CD4-positive, alpha-beta T cell treated with Interleukin-17A for 1 hour (primary cell): ENCODE measurements around the gene TMEM147.

Experiments used
- DNase-seq: peaks from one replicate; pipeline ENCODE4 v3.0.0-alpha.2; 2020

The TMEM147 gene

DNA sequence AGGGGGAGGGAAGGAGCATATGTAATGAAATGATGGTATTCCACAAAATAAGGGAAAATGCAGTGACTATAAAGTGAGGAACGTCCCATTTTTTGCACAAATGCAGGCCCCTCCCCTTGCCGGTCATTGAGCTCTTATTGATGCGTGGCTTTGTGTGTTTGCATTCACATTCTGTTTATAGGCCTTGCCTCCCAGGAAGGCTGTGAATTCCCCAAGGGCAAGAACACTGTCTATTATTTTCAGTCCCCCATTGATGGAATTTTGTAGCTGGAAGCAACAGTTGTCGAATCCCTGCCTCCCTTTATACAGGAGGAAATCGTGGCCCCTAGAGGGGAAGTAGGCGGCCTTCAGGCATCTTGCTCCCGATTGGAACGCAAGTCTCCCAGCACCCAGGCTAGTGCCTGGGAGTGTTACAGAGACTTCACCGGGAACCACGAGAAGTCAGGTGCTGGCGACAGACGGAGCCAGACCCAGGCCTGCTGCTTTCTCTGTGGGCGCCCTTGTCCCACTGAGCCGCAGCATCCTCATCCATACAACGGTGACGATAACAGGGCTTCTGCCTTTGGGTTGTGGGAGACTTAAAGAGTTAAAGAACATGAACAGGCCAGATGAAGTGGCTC is 24.2 kb upstream of the TMEM147 start:
- DNase-seq, result no peak

DNA sequence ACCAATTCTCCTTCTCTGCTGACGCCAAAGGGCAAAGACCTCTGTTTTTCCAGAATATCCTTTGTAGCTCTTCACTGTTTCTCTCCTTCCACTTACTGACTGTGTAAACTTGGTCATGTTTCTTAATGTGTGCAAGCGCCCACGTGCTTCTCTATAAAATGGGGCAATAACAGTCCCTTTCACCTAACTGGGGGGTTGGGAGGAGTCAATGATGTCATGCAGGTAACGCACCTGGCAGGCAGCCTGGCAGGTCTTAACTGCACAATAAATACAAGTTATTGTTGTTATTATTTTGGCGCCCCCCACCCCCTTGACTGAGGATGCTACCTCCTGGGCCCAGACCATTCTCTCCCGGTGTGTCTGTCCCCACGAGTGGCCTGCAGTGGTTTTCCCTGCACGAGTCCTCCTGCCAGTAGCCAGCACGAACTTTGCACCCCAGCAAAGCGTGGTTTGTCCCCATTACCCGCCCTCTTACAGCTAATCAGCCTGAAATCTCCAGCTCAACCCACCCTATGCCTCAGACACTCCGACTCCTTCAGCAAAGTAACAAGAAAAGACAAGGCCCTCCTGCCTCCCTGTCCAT is 22.6 kb upstream of the TMEM147 start:
- no peak for DNase-seq

DNA sequence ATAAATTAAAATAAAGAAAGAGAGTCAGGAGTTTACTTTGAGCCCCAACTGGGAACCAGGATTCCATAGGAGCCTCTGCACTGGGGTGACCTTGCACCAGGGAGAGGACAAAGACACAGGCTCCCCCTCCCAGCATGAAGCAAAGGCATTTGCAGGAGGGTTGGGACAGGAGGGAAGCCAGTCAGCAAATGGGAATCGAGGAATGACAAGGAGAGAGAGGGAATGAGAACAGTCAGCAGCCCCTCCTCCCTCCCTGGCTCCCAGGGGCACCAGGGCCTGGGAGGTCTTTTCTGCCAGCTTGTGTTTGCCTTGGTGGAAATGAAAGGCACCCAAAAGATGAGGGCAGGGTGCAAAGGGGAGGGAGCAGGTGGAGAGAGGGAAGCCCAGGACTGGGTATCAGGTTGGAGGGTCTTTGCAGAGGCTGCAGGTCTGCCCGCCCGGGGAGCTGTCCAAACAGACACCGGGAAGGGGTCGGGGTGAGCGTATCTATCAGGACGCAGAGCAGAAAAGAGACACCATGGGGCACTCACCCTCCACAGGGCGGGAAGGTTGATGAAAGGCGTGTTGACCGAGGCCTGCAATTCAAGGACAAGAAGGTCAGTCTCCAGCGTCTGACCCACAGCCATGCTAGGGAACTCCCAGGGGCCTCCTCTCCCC is 21.1 kb upstream of the TMEM147 start:
- DNase-seq, result no peak

DNA sequence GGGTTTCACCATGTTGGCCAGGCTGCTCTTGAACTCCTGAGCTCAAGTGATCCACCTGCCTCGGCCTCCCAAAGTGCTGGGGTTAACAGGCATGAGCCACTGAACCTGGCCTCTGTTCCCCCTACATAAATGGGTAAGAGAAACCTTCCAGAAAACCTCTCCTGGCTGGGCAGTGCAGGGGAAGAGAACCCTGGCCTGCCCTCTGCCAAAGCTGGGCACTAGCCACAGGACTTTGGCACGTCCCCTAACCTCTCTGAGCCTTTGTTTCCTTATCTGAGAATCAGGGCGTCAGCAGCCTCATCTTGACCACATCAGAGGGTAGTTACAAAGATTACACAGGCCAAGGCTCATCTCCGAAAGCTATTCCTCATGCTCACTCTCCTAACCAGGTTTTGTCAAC is 19.6 kb upstream of the TMEM147 start:
- DNase-seq, result no peak

DNA sequence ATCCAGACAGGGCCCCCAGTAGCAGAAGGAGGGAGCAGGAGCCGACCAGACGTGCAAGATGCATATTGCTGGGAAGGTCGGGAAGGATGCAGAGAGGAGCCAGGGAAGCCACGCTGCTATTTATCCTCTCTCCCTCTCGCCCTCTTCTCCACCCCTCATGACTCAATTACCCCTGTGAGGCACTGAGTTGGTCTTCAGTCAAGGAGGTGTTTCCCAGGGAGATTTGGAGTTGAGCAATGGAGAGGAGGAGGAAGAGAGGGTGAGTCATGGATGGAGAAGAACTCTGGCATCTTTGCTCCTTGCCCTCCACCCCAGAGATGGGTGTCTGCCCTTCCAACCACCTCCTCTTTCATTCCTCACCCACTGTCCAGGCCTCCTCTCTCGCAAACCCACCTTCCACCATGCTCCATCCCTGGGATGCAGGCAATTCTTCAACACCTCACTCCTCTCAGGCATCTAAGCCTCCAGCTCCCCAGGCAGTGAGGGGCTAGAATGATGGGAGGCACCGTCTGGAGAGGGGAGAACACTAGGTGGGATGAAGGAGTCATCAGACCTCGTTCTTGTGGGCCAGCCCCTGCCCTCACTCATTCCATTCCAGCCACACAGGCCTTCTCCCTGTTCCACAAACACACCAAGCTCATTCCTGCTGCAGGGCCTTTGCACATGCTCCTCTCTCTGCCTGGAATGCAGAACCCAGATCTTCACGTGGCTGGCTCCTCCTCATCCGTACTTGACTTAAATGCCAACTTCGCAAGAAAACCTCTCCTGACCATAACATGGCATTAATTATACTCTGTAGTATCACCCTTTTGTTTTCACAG is 17.0 kb upstream of the TMEM147 start, which contains the start of gene SBSN:
Gene SBSN (minus strand): TSS at position 94 of the 821 bp plus-strand sequence. CDS start 30 bp downstream, at position 64.
- DNase-seq, result no peak

DNA sequence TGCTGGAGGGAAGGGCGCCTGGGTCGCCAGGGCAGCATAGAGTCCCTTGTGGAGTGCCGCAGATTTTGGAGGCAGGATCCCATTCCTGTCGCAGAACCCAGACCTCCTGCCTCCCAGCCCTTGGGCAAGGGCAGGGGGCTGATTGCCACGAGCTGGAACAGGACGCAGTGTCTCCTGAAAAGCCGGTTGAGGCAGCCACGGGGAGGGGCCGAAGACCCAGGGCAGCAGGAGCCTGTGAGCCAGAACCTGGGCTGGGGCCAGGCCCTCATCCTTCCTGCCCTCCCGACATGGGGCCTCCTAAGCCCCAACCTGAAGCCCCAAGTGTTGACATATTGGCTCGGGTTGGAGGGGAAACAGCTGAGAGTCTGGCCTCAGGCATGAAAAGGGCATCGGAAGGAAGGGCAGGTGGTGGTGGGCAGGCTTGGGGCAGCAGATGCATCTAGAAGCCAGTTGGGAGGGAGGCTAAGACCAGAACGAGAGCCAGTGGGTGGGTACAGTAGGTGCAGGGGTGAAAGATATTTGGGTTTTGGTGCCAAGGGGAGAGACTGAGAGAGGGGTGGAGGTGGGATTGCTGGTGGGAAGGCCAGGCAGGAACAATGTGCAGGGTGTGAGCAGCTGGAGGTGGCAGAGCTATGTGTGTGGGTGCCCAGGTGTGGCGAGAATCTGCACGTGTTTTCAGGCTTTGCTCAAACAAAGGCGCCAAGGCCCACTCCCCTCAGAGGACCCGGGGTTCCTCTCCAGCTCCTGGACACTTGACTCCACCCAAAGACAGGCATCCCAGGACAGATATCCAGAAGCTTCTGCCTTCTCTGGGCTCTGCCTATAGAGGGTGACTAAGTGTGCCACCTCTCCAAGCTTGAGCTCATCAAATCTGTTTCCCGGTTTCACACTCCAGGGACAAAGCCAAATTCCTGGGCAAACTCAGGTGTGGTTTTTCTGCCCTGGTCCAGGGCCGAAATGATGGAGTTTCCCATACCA is 15.9 kb upstream of the TMEM147 start:
- DNase-seq, result no peak

DNA sequence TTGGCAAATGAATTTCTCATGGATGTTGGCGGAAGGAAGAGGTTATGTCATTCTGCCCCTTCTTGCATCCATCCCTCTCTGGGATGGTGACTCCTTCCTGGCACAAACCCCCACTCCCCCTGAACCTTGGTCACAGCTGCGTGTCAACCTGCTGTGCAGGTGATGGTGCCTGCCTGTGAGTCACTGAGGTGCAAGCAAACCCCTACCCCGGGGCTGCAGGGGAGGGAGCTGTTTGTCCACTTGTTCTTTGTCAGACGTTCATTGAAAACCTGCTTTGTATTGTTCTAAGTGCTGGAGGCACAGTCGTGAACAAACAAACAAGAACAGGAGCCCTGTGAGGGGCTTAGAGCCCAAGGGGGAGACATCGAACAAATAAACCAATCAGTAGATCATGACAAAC is 14.1 kb upstream of the TMEM147 start:
- no peak for DNase-seq

DNA sequence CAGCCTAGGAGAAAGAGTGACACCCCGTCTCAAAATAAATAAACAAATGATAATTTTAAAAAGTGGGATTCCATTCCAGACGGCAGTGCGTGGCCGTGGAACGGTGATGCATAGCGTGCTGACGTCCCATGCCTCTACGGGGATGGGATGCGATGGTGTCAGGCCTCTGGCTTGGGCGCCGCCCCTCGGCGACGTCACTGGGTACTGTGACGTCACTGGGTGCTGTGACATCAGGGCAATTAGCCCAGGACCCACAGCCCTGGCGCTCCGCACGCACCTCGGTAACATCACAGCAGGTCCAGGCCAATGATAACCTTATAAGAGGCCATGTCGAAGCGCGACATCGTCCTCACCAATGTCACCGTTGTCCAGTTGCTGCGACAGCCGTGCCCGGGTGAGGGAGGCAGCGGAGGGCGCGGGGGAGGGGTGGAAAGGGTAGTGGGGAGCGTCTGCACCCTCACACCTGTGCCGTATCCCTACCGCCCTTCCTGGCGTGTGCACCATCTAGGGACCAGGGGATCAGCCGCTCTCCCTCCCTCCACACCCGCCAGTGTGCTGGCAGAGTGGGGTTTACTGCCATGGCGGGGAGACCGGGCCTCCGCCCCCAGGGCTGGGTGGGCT is 12.1 kb upstream of the TMEM147 start, which contains the start of gene GAPDHS:
Gene GAPDHS (plus strand): TSS at position 256 of the 621 bp plus-strand sequence. CDS start 72 bp downstream, at position 328.
- no peak for DNase-seq

DNA sequence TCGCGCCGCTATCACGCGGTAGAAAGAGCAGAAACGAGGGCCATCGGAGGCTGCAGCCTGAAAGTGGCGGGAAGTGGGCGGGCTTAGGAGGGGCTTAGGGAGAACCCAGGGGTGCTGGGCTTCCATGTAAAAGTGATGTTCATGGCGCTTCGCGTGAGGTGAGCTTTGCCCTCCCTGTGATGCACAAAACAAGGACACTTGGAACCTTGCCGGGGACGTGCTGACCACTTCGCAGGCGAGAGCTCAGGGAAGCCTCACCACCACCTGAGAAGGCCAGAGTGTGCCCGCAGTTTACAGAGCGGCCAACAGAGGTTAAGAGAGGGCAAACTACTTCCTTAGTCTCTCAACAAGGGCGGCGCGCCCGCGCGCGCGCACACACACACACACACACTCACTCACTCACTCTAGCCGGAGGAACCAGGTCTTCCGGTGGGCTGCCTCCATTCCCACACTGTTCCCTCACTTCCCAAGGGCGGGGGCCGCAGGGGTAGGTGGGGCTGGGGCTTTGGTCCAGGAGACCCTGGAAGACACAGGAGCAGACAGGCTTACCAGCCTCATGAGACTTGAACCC is 11.5 kb upstream of the TMEM147 start:
- DNase-seq, result peak; percentile 47

DNA sequence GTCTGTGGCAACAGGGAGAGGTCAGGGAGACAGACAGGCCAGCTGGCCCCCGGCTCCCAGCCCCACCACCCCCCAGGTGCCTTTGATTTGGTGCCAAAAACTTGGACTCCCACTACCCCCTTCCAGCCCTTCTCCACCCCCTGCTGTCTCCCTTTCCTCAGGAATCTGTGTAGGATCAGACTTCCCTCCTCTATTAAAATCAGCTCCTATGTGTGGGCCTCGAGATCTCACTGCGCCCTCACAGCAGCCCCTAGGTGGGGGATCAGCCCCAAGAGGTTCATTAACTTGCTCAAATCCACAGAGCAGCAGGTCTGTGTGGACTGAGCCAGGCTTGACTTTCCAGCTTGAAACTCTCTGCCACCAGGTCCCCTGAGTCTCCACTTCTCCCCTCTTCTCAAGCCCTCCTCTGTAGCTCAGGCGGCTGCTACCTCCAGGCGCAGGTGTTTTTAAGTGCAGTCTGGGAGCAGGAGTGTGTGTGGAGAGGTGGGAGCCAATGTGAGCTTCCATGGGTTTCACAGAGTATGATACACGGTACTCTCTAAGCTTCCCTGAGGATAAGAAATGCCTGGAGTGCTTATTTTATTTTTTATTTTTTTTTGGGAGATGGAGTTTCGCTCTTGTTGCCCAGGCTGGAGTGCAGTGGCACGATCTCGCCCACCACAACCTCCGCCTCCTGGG is 10.5 kb upstream of the TMEM147 start:
- no peak for DNase-seq

DNA sequence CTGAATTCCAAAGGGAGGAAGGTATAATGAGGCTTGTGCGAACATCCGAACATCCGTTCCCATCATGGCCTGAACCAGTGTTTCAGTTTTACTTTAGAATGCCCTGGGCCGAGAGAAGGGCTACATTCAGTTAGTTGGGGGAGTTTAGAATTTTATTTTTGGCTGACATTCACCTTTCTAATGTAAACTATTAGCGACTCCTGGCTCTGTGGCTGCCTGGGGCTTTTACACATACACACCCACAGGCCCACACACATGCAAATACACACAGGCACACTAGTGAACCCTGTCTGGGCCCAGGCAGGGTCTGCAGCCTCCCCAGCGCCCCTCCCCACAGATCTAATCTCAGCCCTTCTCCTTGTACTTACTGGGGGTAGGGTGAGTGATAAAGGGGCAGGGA is 6.1 kb upstream of the TMEM147 start:
- no peak for DNase-seq

DNA sequence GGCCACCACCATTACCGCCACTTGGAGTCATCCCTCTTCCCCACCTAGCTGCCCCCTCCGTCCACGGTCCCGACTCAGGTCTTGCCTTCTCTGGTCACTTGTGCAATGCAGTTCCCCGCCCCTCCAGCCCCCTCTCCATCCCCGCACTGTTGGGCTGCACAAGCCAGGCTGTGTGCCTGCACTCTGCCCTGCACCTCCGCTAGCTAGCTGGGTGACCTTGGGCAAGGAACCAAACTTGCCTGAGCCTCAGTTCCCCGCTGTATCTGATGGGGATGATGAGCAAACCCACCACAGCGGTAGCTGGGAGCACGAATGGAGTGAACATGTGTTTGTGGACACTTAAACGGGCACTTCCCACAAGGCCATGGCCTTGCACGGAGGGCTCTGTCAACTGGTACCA is 5.6 kb upstream of the TMEM147 start:
- DNase-seq, result no peak

DNA sequence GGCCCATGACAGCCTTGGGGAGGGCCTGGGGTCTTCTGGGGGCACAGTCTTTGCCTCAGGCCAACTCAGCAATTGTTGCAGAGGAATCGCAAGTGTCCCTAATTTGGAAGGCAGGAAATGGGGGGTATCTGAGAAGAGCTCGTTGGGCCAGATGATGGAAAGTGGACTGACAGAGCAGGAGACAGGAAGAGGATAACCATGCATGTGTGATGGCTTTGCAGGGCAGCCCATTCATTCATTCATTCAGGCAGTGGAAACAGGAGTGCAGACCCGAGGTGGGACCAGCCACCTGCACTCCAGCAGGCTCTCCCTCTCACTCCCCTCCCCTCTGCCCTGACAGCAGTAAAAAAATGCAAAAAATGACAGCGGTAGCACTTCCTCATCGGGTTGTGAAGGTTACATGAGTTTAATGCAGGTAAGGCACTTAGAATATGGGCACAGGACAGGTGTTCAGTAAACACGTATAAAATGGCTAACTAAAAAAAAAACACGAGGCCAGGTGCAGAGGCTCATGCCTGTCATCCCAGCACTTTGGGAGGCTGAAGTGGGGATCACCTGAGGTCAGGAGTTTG is 5.0 kb upstream of the TMEM147 start:
- no peak for DNase-seq

DNA sequence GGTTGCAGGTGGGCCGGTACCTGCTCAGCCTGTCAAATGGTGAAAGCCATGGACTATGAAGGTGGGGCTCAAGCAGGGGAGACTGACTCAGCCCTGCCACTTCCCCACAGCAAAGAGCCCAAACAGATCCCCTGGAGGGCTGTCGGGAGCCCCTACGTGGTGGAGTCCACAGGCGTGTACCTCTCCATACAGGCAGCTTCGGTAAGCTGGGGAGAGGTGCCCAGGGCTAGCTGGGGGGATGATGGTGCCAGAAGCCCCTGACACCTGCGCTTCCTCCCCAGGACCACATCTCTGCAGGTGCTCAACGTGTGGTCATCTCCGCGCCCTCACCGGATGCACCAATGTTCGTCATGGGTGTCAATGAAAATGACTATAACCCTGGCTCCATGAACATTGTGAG is 3.2 kb upstream of the TMEM147 start:
- no peak for DNase-seq

DNA sequence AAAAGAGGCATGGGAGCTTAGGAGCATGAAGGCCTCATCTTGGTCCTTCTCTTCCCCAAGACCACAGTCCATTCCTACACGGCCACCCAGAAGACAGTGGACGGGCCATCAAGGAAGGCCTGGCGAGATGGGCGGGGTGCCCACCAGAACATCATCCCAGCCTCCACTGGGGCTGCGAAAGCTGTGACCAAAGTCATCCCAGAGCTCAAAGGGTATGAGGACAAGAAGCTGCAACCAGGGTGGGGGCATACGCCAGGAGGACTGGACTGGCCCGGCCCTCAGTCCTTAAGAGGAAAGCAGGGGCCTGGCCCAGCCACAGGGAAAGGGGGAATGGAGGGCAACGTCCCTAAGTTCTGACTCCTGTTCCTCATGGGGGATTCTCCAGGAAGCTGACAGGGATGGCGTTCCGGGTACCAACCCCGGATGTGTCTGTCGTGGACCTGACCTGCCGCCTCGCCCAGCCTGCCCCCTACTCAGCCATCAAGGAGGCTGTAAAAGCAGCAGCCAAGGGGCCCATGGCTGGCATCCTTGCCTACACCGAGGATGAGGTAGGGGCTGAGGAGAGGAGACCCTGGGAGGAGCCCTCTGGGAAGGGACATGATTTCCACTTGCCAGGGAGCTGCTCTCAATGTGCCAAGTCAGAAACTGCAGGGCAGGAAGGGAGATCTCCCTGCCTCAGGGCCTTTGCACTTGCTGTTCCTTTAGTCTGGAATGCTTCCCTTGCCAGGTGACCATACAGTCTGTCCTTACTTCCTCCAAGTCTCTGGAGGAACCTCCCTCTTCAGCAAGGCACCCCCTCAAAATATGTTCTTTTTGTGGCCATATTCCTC is 1.9 kb upstream of the TMEM147 start:
- no peak for DNase-seq

DNA sequence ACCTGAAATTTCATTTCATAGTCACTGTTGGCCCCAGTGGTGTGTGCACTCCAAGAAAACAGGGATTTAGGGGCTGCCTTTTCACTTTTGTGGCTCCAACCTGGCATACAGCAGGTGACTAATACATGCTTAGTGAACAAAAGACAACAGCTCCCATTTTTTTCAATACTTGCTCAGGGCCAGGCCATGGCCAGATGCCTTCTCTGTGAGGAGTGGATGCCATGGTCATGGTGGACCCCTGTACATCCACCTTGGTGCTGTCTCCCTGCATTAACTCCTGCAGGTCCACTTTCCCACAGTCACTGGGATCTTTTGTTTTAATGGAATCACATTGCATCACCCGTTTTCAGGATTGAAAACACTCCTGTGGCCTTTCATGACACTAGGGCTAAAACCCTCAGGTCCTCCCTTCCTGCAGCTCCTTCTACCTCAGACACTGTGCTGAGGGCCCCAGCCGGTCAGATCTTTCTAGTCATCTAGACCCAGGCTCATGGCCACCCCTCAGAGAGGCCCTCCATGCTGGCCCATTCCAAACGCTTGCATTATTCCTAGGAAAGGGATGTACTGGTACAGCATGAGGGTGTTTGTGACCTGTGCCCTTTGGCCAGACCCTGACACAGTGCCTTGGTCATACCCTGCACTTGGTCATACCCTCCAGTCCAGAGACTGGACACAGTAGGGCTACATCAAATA is 1.2 kb upstream of the TMEM147 start:
- DNase-seq, result no peak

DNA sequence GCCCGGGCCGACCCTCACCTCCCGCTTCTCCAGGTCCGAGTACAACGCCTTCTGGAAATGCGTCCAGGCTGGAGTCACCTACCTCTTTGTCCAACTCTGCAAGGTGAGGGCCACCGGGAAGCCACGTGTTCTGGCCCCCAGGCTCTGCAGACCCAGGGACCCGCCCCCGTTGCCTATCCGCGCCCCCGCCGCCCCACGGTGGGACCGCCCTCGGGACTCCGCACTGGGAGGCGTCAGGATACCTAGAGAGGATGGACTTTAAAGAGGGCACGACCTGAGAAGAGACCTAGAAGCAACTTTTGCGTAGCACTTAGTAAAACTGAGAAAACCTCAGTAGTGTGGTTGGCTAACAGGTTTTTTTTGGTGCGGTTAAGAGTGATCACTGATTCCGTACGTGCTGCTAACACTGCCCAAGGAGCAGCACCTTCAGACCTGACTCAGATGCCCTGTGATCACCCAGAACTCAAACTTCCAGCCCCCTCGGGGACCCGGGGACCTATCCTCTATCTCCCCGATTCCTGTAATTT is 492 bp downstream of the TMEM147 start:
- peak; percentile 55 for DNase-seq

DNA sequence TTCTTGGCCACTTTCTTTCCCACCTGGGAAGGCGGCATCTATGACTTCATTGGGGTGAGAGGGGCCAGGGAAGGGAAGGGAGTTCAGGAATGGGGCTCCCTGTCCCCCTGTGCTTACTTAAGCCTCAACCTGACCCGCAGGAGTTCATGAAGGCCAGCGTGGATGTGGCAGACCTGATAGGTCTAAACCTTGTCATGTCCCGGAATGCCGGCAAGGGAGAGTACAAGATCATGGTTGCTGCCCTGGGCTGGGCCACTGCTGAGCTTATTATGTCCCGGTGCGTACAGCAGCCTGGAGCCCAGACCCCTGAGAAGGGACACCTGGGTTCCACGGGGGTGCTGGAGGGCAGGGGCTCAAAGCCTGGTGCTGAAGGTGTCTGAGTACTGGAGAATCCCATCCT is 1.1 kb downstream of the TMEM147 start:
- no peak for DNase-seq
